ENCODE measurements around the gene ALDH3B1. TPM values are rescaled to one million over a fixed set of nuclear protein-coding genes. Genes with fewer than 3 reads are reported as not detected.
A peak's percentile ranks its signal among the peaks of the same experiment; 100 is the strongest.

Gene ALDH3B1
- polyA plus RNA-seq, 1 donor, result 2.4 TPM

DNA sequence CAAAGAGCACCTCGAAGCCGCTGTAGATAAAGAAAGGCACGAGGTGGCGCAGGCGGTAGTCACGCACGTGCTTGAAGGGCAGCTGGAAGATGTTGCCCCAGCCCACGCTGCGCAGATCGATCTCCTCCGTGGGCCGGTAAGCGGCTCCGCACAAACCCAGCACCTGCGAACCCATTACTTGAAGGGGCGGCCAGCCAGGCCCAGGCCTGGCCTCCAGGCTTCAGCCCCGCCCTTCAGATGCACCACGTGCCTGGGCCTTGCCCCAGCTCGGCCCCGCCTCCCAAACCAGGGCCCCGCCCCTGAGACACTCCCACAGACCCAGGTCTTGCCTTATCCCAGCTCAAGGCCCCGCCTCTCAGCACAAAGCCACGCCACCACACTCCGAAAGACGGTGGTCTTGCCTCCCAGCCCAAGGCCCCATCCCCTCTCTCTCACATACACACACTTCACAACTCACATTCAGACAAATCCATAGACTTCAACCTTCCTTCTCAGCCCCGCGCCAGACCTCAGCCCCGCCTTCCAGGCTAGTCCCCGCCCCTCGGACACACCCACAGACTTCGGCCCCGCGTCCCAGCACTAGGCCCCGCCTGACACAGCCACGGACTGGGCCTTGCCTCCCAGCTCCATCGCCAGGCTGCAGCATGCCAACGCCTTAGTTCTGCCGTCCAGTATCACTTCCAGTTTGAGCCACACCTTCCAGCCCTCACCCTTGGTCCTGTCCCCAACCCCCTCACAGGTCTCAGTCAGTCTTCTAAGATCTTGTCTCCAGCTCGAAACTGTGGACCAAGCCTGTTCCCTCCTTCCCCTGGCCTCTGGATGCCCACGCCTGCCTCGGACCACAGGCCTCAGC is 13.3 kb upstream of the ALDH3B1 start:
- DNase-seq, result no peak

DNA sequence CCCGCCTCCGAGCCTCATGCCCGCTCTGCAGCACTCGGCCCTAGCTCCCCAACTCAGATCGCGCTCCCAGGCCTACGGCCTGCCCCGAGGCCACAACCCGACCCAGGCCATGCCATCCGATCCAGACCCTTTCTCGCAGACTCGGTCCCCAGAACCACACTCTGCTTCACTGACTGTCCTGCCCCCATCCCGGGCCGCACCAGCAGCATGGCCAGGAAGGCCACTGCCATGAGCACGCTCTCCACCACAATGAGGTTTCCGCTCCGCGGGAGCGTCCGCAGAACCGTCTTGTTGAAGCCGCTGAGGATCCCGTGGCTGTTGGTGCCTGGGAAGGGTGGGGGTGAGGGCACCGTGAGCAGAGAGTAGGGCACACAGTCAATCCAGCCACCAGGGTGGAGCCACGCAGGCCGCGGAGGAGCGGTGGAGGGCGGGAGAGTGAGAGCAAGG is 12.6 kb upstream of the ALDH3B1 start:
- DNase-seq, result no peak

DNA sequence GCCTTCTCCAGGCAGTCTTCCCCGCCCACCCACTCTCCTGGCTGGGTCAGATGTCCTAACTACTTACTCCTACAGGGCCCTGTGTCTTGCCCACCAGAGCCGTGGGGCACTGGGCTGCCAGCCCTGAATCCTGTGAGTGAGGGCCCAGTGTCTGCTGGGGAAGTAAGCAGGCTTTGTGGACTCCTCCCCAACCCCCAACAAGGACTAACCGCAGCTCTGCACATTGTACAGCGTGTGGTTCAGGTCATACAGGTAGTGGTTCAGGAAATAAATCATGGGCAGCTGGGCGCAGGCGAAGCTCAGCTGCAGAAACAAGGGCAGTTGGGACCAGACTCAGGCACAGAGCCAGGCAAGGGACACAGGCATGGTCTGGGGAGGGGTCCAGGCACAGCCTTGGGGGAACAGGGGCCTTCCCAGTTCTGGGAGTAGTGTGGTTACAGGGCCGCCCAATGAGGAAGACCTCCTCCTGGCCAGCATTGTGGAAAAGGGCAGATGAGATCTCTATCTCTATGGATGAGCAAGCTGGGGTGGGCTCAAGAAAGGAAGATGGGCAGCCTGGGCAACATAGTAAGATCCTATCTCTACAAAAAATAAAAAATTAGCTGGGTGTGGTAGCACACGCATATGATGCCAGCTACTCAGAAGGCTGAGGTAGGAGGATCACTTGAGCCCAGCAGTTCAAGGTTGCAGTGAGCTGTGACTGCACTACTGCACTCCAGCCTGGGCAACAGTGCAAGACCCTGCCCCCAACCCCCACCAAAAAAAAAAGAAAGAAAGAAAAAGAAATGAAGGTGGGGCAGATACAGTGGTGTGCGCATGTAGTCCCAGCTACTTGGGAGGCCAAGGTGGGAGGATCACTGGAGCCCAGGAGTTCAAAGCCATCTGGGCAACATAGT is 11.7 kb upstream of the ALDH3B1 start:
- no peak for DNase-seq

DNA sequence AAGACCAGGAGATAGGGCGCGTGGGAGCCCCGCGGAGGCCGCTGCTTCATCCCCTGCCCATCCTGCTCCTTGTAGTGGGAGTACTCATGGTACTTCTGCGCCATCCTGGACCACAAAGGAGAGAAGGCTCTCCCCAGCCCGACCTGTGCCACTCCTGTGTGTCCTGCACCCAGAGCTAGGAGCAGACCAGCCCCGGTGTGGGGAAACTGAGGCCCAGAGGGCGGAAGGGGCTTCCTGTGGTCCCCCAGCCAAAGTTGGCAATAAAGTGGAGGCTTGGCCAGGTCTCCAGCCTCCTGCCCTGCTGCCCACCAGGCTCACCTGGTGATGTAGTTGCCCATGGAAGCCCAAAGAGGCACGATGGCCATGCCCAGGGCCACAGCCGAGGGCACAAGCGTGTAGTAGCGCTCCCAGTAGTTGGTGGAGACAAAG is 10.9 kb upstream of the ALDH3B1 start:
- DNase-seq, result no peak

DNA sequence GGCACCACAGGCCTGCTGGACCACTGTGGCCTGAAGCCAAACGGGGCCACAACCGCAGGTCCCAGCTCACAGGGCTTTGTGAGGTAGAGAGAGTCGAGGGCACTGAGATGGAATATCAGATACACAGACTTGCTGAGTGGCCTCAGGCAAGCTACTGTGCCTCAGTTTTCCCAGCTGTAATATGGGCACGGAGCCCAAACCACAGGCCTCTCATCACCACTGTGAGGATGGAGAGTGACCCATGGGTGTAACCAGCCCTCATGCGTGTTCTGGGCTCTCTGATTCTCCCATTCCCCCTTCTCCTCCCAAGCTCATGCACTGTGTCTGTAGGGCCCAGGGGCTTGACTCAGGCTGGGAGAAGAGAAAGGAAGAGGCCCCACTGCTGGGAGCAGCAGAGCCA is 10.4 kb upstream of the ALDH3B1 start:
- no peak for DNase-seq

DNA sequence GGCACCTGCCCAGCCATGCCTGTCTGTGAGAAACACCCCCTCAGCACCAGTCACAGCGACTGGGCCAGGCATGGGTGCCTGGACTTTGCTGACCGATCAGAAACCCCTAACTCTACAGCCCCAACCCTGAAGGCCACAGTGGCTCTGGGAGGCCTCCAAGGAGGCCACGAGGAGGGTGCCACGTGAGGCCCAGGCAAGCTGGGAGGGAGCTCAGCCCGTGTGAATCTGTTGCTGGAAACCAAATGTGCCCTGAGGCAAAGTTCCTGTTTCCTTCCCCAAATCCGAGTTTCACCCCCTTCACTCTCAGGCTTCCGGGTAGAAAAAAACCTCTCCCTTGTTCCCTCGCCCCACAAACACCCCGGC is 7.6 kb upstream of the ALDH3B1 start:
- DNase-seq, result no peak

DNA sequence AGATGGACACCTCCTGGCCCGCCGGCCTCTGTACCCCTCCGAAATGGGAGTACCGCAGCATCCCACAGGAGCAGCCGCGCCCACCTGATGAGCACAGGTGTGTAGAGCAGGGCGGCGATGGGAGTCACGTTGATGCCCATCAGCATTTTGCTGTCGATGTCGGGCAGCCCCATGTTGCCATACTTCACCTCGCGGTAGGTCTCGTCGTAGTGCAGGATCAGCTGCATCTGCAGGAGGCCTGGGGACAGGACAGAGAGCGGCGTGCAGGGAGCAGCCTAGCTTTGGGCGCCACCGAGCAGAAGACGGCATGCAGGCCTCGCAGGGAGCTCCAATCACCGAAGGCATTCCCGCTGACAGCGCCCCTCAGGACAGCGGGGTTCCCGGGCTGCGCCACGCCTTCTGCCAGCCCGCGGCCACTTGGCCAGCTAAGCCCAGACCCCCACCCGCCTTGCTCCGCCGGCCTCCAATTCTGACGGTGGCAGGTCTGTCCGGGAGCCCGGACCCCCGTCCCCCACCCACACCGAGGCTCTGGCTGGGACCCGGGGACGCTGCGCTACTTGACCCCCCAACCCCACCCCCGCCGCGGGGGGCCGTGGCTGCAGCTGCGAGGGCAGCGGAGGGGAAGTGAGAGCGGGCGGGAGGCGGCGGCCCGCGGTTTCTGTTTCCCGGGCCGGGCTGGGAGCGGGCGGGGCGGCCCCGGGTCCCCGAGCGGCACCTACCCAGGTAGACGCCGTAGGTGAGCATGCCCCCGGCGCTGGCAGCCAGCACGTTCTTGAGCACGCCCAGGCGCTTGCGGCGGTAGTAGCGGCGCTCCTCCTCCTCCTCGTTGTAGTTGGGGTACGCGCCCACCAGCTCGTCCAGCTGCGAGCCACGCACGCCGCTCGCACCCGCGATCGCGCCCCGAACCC is 6.9 kb upstream of the ALDH3B1 start:
- no peak for DNase-seq

DNA sequence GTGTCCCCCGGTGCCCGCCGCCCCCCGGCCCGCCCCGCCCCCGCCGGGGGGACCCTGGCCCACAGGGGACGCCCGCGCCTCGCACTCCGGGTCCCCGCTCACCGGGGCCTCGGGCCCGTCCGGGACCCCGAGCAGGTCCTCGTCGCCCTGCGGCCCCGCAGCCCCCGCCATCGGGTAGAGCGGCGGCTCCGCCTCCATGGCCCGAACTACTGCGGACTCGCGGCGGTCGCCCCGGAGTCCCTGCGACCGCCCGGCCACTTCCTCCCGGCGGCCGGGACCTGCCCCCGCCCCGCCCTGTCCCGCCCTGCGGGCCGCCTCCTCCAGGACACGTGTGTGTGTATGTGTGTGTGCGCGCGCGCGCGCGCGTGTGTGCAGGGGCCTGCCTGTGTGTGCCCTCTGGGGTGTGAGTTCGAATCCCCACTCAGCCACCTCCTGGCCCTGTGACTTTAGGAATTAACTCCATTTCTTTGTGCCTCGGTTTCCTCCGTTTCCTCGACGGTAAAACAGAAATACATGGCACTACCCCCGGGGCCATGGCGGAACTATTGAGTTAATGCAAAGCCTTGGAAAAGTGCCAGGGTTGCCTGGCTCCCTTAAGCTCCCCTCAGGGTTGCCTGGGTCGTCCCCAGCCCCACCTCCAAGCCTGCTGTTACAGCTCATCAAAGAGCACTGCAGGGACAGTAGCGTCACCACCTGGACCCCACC is 6.1 kb upstream of the ALDH3B1 start, which contains the start of gene UNC93B1:
TSS of gene UNC93B1 (minus strand) at position 252 of the 705 bp plus-strand sequence. CDS start at position 198, 54 bp downstream.
- DNase-seq, result peak; percentile 68

DNA sequence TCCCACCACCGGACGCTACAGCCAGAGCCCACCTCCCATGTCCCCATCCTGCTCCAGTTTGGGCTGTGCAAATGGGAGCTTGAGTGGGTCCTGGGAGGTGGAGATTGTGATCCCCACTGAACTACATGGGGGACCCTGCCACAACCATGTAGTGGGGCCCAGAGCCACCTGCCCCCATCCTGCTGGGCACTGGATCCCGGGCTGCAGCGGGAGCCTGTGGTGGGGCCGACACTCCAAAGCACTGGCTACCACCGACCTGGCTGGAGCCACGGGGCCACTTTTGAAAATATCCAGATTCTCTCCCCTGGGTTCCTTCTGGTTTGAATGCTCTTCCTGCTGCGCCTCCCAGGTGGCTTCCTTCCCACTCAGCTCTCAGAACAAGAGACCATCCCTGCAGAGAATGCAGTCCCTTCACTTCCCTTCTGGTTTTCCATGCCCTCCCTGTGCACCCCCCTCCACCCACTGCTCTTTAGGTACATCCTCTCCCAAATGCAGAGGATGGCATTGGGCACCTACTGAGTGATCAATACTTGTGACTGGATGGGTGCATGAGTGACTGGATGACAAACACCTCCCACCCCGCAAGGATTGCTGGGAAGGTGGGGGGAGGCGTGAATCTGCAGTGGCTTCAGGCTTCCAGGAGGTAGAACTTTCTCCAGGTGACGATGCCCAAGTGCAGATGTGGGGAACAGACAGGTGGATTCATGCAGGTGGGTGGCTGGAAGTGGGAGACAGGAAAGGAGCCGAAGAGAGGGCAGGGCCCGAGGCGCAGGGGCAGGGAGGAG is 5.4 kb upstream of the ALDH3B1 start:
- DNase-seq, result no peak

DNA sequence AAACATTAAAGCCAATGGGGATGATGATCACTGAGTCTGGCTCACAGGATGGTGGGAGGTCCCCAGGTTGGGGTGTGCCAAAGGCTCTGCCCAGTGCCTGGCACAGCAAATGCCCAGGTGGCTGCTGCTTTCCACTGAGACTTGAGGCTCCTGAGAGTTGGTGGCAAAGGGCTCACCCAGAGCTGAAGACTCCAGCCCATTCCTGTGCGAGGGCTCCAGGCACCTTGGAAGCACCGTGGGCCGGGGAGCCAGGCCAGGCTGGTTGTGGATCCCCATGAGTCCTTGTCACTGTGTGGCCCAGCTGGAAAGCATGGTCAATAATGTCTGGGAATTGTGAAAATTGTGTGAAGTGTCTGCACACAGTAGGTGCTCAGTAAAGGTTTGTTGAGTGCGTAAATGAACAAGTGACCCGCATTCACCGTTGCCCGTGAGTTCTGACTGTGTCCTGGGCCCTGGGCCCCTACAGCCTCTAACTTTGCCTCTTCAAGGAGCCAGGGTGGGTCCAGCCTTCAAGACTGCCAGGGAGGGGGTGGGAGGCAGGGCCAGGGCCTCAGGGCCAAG is 3.4 kb upstream of the ALDH3B1 start:
- no peak for DNase-seq

DNA sequence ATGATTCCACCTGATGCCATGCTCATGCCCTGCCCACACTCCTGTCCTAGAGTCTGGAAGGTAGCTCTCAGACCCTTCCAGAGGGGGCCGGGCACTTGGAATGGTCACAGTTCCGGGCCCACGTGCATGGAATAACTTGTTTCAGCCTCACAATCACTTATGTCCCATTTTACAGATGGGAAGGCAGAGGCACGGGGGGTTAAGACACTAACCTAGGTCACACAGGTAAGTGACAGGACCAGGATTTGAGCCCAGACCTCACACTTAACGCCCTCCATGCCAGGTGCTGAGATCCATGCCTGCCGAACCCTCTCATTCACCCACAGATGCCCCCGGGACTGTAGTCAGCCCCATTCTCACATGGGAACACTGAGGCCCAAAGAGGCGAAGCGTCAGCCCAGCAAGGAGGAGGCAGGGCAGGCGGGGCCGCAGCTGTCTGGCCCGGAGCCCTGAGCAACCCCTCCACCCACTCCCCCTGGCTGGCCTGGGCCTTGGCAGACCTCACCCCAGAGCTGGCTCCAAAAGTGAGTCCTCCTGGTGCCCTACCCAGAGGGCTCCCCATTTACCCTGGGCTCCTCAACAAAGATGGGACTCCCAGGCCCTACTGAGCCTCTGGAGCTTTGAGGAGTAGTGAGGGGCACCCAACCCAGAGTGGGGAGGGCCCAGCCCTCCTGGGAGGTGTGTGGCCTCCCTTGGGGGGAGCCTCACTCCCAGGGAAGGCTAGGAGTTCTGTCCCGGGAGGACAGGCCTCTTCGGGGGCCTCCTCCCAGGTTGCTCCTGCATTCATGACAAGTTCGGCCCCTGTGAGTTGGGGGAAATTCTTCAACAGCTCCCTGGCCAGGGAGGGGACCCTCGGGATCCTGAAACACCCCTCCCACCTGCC is 2.4 kb upstream of the ALDH3B1 start:
- no peak for DNase-seq

DNA sequence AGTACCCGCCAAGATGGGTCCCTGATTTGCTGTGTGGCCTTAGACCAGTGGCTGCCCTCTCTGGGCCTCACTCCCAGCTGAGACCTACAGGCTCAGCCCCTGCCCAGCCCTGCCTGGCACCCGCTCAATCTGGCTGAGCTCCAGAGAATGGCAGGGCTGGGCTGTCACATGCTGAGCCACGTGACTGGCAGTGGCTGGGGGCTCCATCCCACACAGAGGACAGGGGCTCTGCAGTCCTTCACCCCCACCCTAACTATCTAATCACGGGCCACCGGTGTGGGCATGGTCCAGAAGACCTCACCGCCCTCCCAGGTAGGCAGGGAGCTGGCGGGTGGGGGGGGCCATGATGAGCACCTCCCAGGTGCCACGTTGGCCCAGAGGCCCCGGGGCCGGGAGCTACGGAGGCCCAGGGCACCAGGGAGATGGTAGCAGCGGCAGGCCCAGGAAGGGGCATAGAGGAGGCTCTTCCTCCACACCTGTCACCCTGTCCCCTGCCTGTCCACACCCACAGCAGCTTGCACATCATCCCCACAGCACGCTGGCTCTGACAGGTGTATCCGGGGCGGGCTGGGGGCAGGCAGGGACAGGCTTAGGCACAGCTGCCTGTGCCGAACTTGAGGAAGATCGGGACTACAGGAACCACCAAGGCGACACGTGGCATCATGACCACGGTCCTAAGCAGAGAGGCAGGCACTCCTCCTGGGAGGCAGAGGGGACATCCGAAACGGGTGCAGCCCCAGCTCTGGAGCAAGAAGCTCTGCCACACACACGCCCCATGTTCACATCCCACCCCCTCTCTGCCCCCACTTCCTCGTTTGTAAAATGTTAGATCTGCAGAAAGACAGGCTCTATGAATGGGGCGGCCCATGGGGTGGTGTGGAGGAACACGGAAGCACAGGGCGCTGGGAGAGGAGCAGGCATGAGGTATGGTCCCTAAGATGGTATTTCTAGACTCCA is 1.5 kb upstream of the ALDH3B1 start:
- no peak for DNase-seq

DNA sequence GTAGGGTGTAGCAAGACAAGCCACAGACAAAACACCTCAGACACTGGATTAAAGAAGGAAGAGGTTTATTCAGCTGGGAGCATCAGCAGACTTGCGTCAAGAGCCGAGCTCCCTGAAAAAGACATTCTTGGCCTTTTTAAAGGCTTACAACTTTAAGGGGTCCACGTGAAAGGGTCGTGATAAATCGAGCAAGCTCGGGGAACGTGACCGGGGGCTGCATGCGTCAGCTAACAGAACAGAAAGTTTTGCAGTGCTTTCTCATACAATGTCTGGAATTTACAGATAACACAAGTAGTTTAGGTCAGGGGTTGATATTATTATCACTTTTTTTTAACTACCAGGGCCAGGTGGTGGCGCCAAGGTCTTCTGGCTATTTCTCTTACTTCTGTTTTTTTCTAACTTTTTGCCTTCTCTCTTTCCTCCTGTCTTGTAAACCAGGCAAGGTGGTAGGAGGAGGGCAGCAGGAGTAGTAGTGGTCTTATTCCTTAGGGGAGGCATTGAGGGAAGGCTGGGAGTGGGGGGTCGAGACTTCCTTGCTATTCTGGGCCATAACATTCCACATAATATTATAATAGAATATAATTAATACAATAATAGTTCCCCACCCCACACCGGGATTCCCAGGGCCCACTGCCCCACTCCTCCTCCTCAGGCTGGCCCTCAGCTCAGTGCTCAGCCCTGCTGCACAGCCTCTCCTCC is 587 bp upstream of the ALDH3B1 start:
- no peak for DNase-seq

DNA sequence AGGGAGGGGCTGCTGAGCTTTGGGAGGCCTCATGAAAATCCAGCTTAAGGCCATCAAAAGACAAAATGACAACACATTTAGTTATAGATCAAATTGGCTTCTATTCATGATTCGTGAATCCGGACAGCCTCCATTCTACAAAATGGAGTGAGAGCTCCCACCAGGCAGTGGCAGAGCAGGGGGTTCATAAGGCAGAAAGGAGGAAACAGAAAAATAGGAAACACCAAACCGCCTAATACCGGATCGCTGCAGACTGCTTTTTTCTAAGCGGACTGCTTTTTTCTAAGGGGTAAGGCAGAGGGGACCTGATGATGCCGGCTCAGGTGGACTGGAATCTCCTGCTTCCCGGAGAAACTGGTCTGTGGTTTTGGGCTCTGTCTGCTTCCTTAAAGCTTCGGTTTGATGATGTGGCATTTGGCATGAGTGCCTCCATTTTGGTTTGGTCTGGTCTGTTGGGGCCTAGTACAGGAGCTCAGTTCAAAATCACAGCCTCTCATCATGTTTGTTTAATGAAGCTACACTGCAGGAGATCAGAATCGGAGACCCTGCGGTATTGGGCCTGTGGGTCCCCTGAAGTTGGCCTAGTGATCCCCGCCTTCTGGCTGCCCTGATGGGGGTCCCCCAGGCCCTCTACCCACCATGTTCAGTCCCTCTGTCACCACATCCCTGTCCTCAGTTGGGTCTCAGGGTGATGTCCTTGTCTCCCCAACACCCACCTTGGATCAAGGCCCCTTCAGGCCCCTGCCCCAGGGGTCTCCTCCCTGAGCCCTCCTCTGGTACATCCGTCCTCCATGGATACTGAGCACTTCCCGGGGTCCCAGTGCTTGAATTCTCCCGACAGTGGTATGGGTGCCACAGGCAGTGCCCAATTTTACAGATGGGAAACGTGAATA is 1.2 kb downstream of the ALDH3B1 start:
- no peak for DNase-seq

DNA sequence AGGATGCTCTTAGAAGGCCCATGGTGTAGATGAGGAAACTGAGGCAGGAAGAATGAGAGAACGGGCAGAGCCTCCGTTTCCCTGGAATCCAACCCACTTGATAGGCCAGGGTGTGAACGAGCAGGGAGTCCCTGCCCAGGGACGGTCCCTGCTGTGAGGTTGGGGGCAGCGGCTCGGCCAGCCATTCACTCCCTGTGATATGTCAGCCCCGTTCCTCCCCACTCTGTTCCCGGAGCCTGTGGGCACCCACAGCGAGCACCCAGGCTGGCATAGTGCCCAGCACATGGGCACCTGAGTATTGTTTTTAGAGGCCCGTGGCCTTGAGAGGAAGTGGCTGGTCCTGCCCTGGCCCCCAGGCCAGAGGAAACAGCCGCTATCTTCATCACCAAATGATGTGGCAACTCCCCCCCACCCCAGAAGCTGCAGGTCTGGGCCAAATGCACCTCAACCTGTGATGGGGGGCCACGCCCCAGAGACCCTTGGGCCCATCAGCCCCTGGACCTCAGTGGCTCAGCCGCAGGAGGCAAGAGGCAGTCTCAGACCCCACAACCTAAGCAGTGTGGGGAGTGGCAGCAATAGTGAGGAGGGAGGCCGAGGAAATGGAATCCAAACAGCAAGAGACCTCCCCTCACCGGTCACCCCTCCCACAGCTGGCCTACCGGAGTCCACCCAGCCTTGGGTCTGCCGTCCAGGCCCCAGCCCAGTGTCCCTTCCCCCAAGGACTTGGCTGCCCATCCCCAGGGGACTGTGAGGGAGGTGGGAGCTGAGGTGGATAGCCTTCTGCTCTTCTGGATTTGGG is 2.1 kb downstream of the ALDH3B1 start:
- DNase-seq, result no peak
